Neural progenitor cell (in vitro differentiated cells): Measurements from ENCODE around the gene EPHB1. TPM values are rescaled to one million over a fixed set of nuclear protein-coding genes. Genes with fewer than 3 reads are reported as not detected.

Experiments used
- DNase-seq: peaks from one replicate; pipeline ENCODE4 v3.0.0-alpha.2; 2016; ENCODE audit warnings: low spot score
- H2AFZ ChIP-seq: fragments of 200-600 bp; sonication (generic); replicated peaks from 2 replicates; pipeline ENCODE4 v1.6.1; 2016; ENCODE audit warnings: antibody characterized with exemption
- H3F3A ChIP-seq: fragments of 200-600 bp; sonication (generic); 2 replicates; pipeline ENCODE4 v1.6.1; 2016; ENCODE audit warnings: antibody characterized with exemption, low read depth
- H3K27ac ChIP-seq: fragments of 200-600 bp; sonication (generic); 2 replicates; pipeline ENCODE4 v1.5.1; 2016; ENCODE audit warnings: mild to moderate bottlenecking
- H3K27me3 ChIP-seq: fragments of 200-600 bp; sonication (generic); 2 replicates; pipeline ENCODE4 v1.6.1; 2016; ENCODE audit warnings: mild to moderate bottlenecking, moderate library complexity
- H3K36me3 ChIP-seq: fragments of 200-600 bp; sonication (generic); 2 replicates; pipeline ENCODE4 v1.5.1; 2016
- H3K4me1 ChIP-seq: fragments of 200-600 bp; sonication (generic); 2 replicates; pipeline ENCODE4 v1.6.1; 2016; ENCODE audit warnings: mixed run types
- H3K4me2 ChIP-seq: fragments of 200-600 bp; sonication (generic); 2 replicates; pipeline ENCODE4 v1.6.1; 2016
- H3K4me3 ChIP-seq: fragments of 200-600 bp; sonication (generic); 2 replicates; pipeline ENCODE4 v1.5.1; 2016
- H3K79me2 ChIP-seq: fragments of 200-600 bp; sonication (generic); 2 replicates; pipeline ENCODE4 v1.6.1; 2016; ENCODE audit warnings: low read depth
- H3K9ac ChIP-seq: fragments of 200-600 bp; sonication (generic); 2 replicates; pipeline ENCODE4 v1.6.1; 2016
- H3K9me3 ChIP-seq: fragments of 200-600 bp; sonication (generic); 2 replicates; pipeline ENCODE4 v1.5.1; 2016; ENCODE audit warnings: low read depth
- H4K20me1 ChIP-seq: fragments of 200-600 bp; sonication (generic); 2 replicates; pipeline ENCODE4 v1.6.1; 2016; ENCODE audit warnings: low read depth
- H3K27ac Mint-ChIP-seq: 3 replicates; pipeline ENCODE4 v1.8.0; 2021; ENCODE audit warnings: mixed read lengths
- H3K27me3 Mint-ChIP-seq: 2 replicates; pipeline ENCODE4 v1.8.0; 2022; ENCODE audit warnings: low read depth, mild to moderate bottlenecking, inconsistent platforms, moderate library complexity, mixed read lengths; ENCODE audit not compliant: insufficient read depth
- H3K36me3 Mint-ChIP-seq: 3 replicates; pipeline ENCODE4 v1.8.0; 2021; ENCODE audit warnings: mixed read lengths
- H3K4me1 Mint-ChIP-seq: 3 replicates; pipeline ENCODE4 v1.8.0; 2021; ENCODE audit warnings: mixed read lengths
- H3K4me3 Mint-ChIP-seq: 3 replicates; pipeline ENCODE4 v1.8.0; 2021; ENCODE audit warnings: mild to moderate bottlenecking, moderate library complexity, mixed read lengths
- H3K9me3 Mint-ChIP-seq: 3 replicates; pipeline ENCODE4 v1.8.0; 2020; ENCODE audit warnings: mixed read lengths
- EZH2 ChIP-seq: fragments of 200-600 bp; sonication (generic); IDR thresholded peaks from 2 replicates; pipeline ENCODE4 v1.6.1; 2017; ENCODE audit warnings: antibody characterized with exemption, mild to moderate bottlenecking, moderate library complexity
- EZH2phosphoT487 ChIP-seq: fragments of 200-600 bp; sonication (generic); IDR thresholded peaks from 2 replicates; pipeline ENCODE4 v1.6.1; 2017; ENCODE audit warnings: antibody characterized with exemption
- total RNA-seq: library from RNA; depleted of rRNA; stranded (reverse); fragments of >200 nt; gene quantifications from 2 replicates; pipeline ENCODE4 v1.2.3, GENCODE V29; 2015; ENCODE audit warnings: low replicate concordance
- TF ChIP-seq, protein P1 (sequence below): fragments of 200-600 bp; sonication (generic); IDR thresholded peaks from 2 replicates; pipeline ENCODE4 v1.5.1; 2017; ENCODE audit warnings: antibody characterized with exemption, mild to moderate bottlenecking

Gene EPHB1
- total RNA-seq, 1 donor from 2014 or later: 9.1 TPM

DNA sequence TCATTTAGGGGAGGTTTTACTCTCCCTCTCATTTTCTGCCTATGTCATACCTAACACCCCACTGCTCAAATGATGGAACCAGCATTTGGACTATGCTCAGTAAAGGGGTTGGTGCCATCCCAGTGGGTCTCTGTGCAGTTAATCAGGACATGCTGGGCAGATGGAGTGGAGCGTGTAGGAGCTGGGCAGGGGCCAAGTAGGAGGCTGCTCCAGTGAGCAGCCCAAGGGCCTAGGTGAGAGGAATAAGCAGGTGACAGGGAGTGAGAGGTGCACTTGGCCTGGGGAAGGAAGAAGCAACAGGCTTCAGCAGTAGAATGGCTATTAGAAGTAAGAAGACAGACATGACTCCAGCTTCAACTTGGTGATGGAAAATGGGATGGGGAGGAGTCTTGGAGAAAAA is 72.2 kb downstream of the EPHB1 start:
- Histone ChIP-seq H3K36me3 (no peaks in the 10 kb centered on the region), H3K79me2 (no peaks in the 10 kb centered on the region), H3K27ac (no peak overlapping the region), H3K4me2 (no peak overlapping the region), H3K9me3 (no peaks in the 10 kb centered on the region), H3K4me3 (no peak overlapping the region), H4K20me1 (peaks cover 14% of the 10 kb centered on the region), H3K4me1 (peaks cover 15% of the 10 kb centered on the region), H3F3A (no peaks in the 10 kb centered on the region), H2AFZ (no peak overlapping the region), H3K9ac (no peak overlapping the region), H3K27me3 (no peaks in the 10 kb centered on the region)
- Mint-ChIP-seq H3K36me3 (no peaks in the 10 kb centered on the region), H3K27me3 (peaks cover 4% of the 10 kb centered on the region), H3K9me3 (no peaks in the 10 kb centered on the region), H3K4me1 (peaks cover 9% of the 10 kb centered on the region), H3K27ac (no peak overlapping the region), H3K4me3 (no peak overlapping the region)
- TF ChIP-seq EZH2: no peak
- TF ChIP-seq EZH2phosphoT487: no peak
- TF ChIP-seq, protein P1, sequence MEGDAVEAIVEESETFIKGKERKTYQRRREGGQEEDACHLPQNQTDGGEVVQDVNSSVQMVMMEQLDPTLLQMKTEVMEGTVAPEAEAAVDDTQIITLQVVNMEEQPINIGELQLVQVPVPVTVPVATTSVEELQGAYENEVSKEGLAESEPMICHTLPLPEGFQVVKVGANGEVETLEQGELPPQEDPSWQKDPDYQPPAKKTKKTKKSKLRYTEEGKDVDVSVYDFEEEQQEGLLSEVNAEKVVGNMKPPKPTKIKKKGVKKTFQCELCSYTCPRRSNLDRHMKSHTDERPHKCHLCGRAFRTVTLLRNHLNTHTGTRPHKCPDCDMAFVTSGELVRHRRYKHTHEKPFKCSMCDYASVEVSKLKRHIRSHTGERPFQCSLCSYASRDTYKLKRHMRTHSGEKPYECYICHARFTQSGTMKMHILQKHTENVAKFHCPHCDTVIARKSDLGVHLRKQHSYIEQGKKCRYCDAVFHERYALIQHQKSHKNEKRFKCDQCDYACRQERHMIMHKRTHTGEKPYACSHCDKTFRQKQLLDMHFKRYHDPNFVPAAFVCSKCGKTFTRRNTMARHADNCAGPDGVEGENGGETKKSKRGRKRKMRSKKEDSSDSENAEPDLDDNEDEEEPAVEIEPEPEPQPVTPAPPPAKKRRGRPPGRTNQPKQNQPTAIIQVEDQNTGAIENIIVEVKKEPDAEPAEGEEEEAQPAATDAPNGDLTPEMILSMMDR: no peak
- DNase-seq: no peak

GRCh38 chr3:134869153-134869726 is 74.2 kb downstream of the EPHB1 start:
- Histone ChIP-seq H3K27ac (no peak overlapping the region), H3K4me2 (no peak overlapping the region), H3K36me3 (no peaks in the 10 kb centered on the region), H2AFZ (no peak overlapping the region), H4K20me1 (peaks cover 5% of the 10 kb centered on the region), H3F3A (no peaks in the 10 kb centered on the region), H3K9me3 (no peaks in the 10 kb centered on the region), H3K4me3 (no peak overlapping the region), H3K79me2 (no peaks in the 10 kb centered on the region), H3K4me1 (peaks cover 8% of the 10 kb centered on the region), H3K9ac (no peak overlapping the region), H3K27me3 (no peaks in the 10 kb centered on the region)
- no peak overlapping the region for H3K27ac Mint-ChIP-seq
- H3K9me3 Mint-ChIP-seq: no peaks in the 10 kb centered on the region
- H3K36me3 Mint-ChIP-seq: no peaks in the 10 kb centered on the region
- peaks cover 4% of the 10 kb centered on the region for H3K27me3 Mint-ChIP-seq
- H3K4me1 Mint-ChIP-seq: peaks cover 4% of the 10 kb centered on the region
- no peak overlapping the region for H3K4me3 Mint-ChIP-seq
- TF ChIP-seq, protein P1: no peak
- TF ChIP-seq EZH2phosphoT487 (no peak), EZH2 (no peak)
- no peak for DNase-seq

- Histone ChIP-seq H4K20me1 (peaks cover 6% of the 10 kb centered on the region), H3K9ac (no peak overlapping the region), H3F3A (no peaks in the 10 kb centered on the region), H3K4me3 (no peak overlapping the region), H3K4me1 (peaks cover 5% of the 10 kb centered on the region), H3K27me3 (no peaks in the 10 kb centered on the region), H3K36me3 (no peaks in the 10 kb centered on the region), H3K4me2 (no peak overlapping the region), H3K9me3 (no peaks in the 10 kb centered on the region), H2AFZ (no peak overlapping the region), H3K27ac (no peak overlapping the region), H3K79me2 (no peaks in the 10 kb centered on the region)
- H3K4me3 Mint-ChIP-seq: no peak overlapping the region
- no peaks in the 10 kb centered on the region for H3K4me1 Mint-ChIP-seq
- H3K27me3 Mint-ChIP-seq: no peaks in the 10 kb centered on the region
- DNase-seq: no peak
- H3K9me3 Mint-ChIP-seq: no peaks in the 10 kb centered on the region
- H3K27ac Mint-ChIP-seq: no peak overlapping the region
- no peaks in the 10 kb centered on the region for H3K36me3 Mint-ChIP-seq
- TF ChIP-seq EZH2: no peak
- TF ChIP-seq, protein P1: no peak
- no peak for TF ChIP-seq EZH2phosphoT487
Observed at GRCh38 chr3:134871818-134872217, 76.8 kb downstream of the EPHB1 start.
